ENCODE results near the gene RBPJL.

- TF ChIP-seq POLR2AphosphoS5 (IDR thresholded peaks at IDR 0.05) (no peak), POLR2A (IDR thresholded peaks at IDR 0.05) (no peak)
Observed at GRCh38 chr20:45291526-45291925, 15.1 kb upstream of the RBPJL start.
